Measurements from ENCODE around the gene FABP3.

DNA sequence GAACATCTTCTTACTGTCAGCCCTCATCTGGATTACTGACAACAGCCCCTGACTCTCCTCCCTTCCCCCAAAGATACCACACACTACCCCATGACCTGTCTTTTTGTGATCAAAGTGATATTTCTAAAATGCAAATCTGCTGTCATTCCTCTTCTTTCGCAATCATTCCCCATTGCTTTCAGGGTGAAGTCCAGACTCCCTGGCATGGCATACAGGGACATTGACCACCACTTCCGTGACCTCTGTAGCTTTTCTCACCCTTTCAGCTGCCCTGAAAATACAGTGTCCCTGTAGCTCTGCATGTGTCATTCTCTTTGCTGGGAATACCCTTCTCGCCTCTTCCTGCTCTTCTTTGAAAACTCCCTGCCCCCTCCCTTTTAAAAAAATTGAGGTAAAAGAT is 44.3 kb upstream of the FABP3 start:
- TF ChIP-seq CEBPB (IDR thresholded peaks at IDR 0.05; ENCODE audit: low read depth, low read length) (peak; percentile 81), CREB1 (IDR thresholded peaks at IDR 0.05) (no peak)

All from H1 (cell line).